NCI-H2171 treated with DMSO at 0.1 percent for 48 hours (cell line): ENCODE data around the gene SLC35A5.

ENCODE experiments used
- DNase-seq: peaks from one replicate; lab custom pipeline; 2025; lab: John Stamatoyannopoulos, UW

The SLC35A5 gene

DNA sequence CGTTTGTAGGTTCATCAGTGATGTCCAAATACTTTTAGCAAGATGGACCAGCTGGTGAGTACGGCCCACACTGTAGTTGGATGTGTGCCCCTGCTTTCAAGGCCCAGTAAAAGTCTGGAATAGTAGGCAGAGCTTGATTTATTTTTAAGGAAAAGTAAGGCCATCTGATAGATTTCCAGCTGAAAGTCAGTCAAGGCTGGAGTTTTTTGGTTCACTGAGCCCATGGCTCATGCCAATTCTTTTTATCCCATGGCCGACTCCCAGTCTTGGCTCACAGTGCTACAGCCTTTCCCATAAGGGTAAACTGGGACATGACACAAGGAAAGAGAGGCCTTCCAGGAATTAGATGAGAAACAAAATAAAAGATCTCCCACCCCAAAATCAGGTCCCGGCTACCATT is 65.6 kb downstream of the SLC35A5 start:
- DNase-seq, result no peak

DNA sequence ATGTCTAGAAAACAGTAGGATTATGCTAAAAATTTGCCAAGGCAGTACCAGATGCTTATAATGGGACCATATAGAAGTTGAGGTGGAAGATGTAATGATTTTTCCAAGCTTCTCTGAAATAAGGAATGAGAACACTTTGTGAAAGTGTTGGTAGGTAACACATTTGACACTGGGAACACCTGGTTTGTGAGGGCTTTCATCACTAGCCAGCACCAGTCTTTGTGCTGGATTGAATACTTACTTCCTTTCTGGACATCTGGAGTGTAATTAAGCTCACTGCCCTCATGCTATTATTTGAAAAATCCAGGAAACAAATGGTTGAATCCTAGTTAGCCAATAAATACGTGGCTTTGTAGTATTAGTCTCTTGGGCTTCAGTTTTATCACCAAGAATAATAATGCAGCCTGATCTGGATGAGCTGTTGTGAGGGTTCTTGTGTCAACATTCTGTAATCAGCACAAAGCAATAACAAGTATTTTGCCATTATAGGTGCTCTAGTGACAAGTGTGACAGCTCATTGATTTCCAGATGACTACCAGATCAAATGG is 66.1 kb downstream of the SLC35A5 start:
- no peak for DNase-seq

DNA sequence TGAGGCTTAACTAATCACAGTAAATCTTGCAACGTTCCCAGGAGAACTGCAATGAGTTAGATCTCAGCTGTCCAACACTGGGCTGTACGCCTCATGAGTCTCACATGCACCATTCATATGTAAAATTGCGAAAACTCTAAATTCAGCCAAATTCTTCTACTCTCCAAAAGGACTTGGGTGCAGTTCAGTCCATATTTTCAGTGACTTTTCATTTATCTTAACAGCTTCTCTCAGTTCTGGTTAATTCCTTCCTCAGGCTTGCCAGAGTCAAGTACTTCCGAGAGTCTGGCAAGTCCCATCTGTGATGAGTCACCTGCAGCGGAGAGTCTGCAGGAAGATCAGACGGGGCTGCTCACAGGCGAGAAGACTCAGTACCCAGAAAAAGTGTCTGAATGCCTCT is 67.6 kb downstream of the SLC35A5 start:
- DNase-seq, result peak; percentile 61

DNA sequence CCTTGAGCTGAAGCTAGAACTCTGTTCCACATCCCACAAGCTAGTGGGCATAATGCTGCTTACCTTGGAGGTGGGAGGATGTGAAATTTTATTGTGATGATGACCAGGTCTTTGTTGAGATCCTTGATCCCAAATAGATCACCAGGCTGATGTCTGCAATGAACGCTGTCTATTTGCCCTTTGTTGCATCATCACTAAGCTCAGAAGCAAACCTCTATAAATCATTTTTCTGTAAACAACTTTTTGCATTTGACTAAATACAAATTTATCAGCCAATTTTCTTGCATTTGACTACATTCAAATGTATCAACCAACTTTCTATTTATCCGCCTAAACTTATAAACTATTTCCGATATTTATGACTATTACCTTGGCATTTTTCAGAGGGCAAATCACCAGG is 69.4 kb downstream of the SLC35A5 start:
- DNase-seq, result no peak

DNA sequence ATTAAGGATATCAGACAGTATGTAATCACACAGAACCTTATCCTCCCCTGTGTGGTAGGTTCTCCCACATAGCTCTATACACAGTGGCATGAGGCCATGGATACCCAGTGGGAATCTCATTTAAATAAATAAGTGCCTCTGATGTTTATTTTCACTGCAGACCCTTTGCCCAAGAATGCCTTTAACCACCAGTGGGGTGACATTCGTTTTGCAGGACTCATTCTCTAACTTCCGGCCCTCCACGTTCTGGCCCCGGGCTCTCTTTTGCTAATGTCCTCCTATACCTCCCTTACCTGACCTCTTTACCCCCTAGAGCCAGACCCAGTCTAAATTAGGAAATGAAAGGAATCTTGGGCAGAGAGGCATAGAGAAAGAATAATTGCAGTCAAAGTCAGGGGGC is 70.8 kb downstream of the SLC35A5 start:
- DNase-seq, result no peak

DNA sequence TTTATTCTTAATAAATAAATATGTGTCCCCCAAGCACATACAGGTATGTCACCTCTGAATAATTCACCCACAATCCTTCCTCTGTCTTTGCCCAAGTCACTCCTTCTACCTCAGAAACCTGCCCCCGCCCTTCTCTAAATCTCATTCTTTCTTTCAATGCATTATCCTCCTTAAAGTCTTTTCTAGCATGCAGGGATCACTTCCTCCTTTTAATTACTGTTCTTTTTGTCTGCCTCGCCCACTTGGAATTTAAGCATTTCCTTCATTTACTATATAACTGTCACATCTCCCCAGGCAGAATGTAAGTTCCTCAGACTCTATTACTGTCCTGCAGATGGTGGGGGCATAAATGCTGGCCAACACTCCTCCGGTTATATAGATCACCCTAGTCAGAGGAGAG is 71.3 kb downstream of the SLC35A5 start:
- no peak for DNase-seq

DNA sequence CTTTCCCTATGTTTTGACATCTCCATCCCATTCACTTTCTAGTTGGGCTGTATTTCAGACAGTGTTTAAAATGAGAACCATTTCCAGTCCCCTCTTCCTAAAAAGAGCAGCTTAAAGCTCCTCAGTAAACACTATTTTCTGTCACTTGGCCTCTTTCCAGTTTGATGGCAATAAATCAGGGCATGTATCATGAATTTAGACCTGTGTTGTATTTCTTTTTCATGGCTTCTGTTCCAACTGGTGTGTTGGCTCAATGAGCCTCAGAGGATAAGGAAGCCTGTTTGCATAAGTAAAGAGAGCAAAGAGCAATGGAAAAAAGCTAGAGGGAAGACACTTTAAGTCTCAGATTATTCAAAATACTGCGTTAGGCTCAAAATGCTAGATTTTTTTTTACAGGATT is 71.9 kb downstream of the SLC35A5 start:
- peak; percentile 42 for DNase-seq

DNA sequence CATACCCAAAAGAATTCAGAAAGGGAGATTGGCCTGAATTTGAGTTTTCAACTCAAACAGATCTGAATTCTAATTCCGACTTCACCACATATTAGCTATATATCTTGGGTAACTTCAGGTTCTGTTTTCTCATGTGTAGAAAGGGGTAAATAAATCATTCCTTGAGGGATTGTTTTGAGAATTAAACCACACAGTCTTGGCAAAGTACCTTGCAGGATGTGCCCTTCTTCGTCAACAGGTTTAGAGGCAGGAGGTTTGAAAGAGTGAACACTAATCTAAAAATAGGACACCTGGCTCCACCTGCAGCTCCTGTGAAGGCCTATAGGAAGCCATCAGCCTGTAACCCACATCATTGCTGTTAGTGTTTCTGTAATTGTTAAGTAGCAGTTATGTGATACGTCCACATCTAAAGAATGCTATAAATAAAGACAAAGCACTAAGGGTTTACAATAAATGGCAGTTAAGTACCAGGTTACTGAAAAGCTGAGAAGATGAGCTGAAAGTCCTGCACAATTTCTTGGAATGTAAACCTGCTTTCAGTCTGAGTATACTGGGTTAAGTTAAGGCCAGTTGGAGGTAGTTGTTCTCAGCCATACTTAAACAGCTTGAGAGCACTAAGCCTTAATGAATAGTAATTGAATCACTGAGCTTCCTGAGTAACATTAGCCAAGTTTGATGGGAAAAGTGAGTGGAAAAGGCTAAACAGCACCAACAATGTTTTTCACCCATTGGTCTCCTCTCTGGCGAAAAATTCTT is 73.1 kb downstream of the SLC35A5 start:
- DNase-seq, result no peak
